Measurements from ENCODE around the gene TMEM179.

DNA sequence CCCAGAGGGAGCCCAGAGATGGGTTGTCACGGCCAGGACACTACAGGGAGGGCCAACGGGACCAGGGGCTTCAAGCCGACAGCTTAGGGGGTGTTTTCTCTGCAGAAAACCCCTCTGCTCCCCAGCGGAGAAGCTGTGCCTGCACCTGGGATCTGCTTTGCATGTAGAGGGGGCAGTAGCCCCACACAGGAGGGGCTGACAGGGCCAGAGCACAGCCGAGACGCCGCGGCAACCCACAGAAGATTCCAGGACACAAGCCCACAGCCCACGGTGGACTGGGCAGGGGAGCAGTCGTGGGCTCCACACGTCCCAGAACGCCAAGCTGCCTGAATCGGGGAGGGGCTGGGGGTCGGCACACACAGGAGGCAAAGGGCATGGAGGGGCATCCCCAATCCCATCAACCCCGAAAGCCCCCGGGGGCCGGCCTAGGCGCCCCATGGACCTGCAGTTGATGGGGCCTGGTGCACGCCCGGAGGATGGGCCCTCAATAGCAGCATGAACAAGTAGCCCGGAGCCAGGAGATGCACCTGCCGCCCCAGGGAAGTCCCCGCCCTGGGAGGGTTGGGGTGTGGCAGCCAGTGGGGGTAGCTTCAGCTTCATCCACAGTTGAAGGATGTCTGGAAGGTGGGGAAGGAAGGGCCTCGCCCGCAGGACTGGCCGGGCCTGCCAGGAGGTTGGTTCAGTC lies 30.5 kb upstream of the TMEM179 start:
- TF ChIP-seq POLR2AphosphoS5 (IDR thresholded peaks at IDR 0.05; ENCODE audit: low read depth, low read length) (no peak), TAF1 (IDR thresholded peaks at IDR 0.05; ENCODE audit: borderline replicate concordance, insufficient read depth, low read length) (no peak)
